Right lobe of liver (tissue), 4 donors: ENCODE measurements around the gene PSG11.
"Not testable (repeated sequence)": the region's sequence is repeated elsewhere in the genome, so short reads cannot be mapped to it uniquely, and the experiment has no call there.

Experiments used
- POLR2A ChIP-seq: fragments of 450-650 bp; IDR thresholded peaks from one replicate; pipeline ENCODE4 v1.6.1; 2017; ENCODE audit warnings: antibody characterized with exemption, mild to moderate bottlenecking
- TF ChIP-seq, protein P1 (sequence below), 4 donors: fragments of 200-600 bp in 3 of 4; fragments of 450-650 bp in 1 of 4; IDR thresholded peaks; one replicate each; pipeline versions ENCODE4 v1.5.1 to v1.8.0; 2016 to 2022; ENCODE audit warnings: antibody characterized with exemption in 4 of 4, mild to moderate bottlenecking in 2 of 4
- donor health status: DM: no; HTN: no; CAD: no.
- donor health status: DM: no; HTN: no; CAD: no.
- donor health status: DM: no; HTN: yes; CAD: no.

DNA sequence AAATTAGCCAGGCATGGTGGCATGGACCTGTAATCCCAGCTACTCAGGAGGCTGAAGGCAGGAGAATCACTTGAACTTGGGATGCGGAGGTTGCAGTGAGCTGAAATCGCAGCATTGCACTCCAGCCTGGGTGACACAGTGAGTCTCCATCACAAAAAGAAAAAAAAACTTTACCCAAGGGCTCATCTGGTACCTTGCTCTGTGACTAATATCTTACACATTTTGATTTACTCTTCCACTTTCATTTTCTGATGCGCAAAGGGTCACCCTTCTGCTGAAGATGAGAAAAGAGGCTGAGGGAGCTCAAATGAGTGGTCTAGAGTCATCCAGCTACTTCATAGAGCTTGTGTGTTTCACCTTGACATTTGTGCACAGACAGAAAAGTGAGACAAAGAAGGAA lies 21.7 kb upstream of the PSG11 start:
- TF ChIP-seq, protein P1, sequence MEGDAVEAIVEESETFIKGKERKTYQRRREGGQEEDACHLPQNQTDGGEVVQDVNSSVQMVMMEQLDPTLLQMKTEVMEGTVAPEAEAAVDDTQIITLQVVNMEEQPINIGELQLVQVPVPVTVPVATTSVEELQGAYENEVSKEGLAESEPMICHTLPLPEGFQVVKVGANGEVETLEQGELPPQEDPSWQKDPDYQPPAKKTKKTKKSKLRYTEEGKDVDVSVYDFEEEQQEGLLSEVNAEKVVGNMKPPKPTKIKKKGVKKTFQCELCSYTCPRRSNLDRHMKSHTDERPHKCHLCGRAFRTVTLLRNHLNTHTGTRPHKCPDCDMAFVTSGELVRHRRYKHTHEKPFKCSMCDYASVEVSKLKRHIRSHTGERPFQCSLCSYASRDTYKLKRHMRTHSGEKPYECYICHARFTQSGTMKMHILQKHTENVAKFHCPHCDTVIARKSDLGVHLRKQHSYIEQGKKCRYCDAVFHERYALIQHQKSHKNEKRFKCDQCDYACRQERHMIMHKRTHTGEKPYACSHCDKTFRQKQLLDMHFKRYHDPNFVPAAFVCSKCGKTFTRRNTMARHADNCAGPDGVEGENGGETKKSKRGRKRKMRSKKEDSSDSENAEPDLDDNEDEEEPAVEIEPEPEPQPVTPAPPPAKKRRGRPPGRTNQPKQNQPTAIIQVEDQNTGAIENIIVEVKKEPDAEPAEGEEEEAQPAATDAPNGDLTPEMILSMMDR (IDR thresholded peaks at IDR 0.05): not testable (repeated sequence)
- not testable (repeated sequence) for TF ChIP-seq POLR2A
